OCI-LY3 (cell line): ENCODE measurements around the gene GGA2.

Source experiments
- H2AFZ ChIP-seq: fragments of 200-600, 300-600 bp; shearing (Covaris generic); 2 replicates; pipeline ENCODE4 v1.6.0; 2014; ENCODE audit warnings: antibody characterized with exemption, low read depth, low read length
- H3K27ac ChIP-seq: fragments of 200-600, 300-600 bp; sonication (generic); 2 replicates; pipeline ENCODE4 v1.5.1; 2014; ENCODE audit warnings: mild to moderate bottlenecking, low read length, moderate library complexity, mixed read lengths
- H3K27me3 ChIP-seq: fragments of 200-600, 300-600 bp; sonication (generic); 2 replicates; pipeline ENCODE4 v1.6.1; 2014; ENCODE audit warnings: low read depth, low read length, mixed read lengths
- H3K36me3 ChIP-seq: fragments of 200-600, 300-600 bp; sonication (generic); replicated peaks from 2 replicates; pipeline ENCODE3; 2014; ENCODE audit warnings: low read depth, low read length, mixed read lengths
- H3K4me1 ChIP-seq: fragments of 300-600, 200-600 bp; sonication (generic); 2 replicates; pipeline ENCODE4 v1.6.1; 2014; ENCODE audit warnings: low read length, mixed read lengths
- H3K4me2 ChIP-seq: fragments of 200-600, 300-600 bp; sonication (generic); 2 replicates; pipeline ENCODE4 v1.6.1; 2014; ENCODE audit warnings: low read length, mixed read lengths
- H3K4me3 ChIP-seq: fragments of 300-600, 200-600 bp; sonication (generic); 2 replicates; pipeline ENCODE4 v1.5.1; 2014; ENCODE audit warnings: antibody characterized with exemption, mild to moderate bottlenecking, low read length, moderate library complexity
- H3K79me2 ChIP-seq: fragments of 300-600, 200-600 bp; shearing (Covaris generic); 2 replicates; pipeline ENCODE4 v1.6.1; 2014; ENCODE audit warnings: mild to moderate bottlenecking, low read length, mixed read lengths
- H3K9ac ChIP-seq: fragments of 300-600, 200-600 bp; shearing (Covaris generic); 2 replicates; pipeline ENCODE4 v1.6.0; 2014; ENCODE audit warnings: mild to moderate bottlenecking, low read length, moderate library complexity
- H3K9me3 ChIP-seq: fragments of 200-600, 300-600 bp; shearing (Covaris generic); 2 replicates; pipeline ENCODE4 v1.6.1; 2014; ENCODE audit warnings: low read length, mixed read lengths; ENCODE audit not compliant: insufficient read depth
- H4K20me1 ChIP-seq: fragments of 200-600, 300-600 bp; sonication (generic); 2 replicates; pipeline ENCODE4 v1.6.1; 2016; ENCODE audit warnings: low read length, mixed read lengths; ENCODE audit not compliant: insufficient read depth
- EZH2phosphoT487 ChIP-seq: fragments of 200-600 bp; shearing (Covaris generic); IDR thresholded peaks from 2 replicates; pipeline ENCODE4 v1.6.1; 2018; ENCODE audit warnings: antibody characterized with exemption, mixed run types, low read depth
- TF ChIP-seq, protein P1 (sequence below): fragments of 200-600, 300-600 bp; sonication (generic); IDR thresholded peaks from 2 replicates; pipeline ENCODE4 v1.5.1; 2014; ENCODE audit warnings: antibody characterized with exemption, low read length, low read depth

GGA2 gene

DNA sequence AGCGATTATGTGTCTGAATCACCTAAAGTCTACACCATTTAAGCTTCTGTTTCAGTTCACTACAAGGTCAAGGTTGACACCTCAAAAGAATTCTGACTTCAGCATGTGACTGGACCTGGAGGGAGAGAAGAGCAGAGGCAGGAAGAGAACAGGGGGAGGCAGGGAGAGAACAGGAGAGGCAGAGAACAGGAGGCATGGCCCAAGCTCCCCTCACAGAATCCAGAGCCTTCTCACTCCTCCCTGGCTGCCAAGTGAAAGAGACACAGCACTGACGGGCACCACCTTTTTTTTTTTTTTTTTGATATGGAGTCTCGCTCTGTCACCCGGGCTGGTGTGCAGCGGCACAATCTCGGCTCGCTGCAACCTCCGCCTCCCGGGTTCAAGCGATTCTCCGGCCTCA is 11.4 kb downstream of the GGA2 start:
- Histone ChIP-seq H3K4me1 (peaks cover 3% of the 10 kb centered on the region), H3K27ac (no peak overlapping the region), H3K79me2 (peaks cover 95% of the 10 kb centered on the region), H3K4me2 (no peak overlapping the region), H3K4me3 (no peak overlapping the region), H3K36me3 (peaks cover 47% of the 10 kb centered on the region), H4K20me1 (peaks cover 98% of the 10 kb centered on the region), H3K27me3 (no peaks in the 10 kb centered on the region), H3K9ac (no peak overlapping the region), H2AFZ (no peak overlapping the region), H3K9me3 (no peaks in the 10 kb centered on the region)
- TF ChIP-seq, protein P1, sequence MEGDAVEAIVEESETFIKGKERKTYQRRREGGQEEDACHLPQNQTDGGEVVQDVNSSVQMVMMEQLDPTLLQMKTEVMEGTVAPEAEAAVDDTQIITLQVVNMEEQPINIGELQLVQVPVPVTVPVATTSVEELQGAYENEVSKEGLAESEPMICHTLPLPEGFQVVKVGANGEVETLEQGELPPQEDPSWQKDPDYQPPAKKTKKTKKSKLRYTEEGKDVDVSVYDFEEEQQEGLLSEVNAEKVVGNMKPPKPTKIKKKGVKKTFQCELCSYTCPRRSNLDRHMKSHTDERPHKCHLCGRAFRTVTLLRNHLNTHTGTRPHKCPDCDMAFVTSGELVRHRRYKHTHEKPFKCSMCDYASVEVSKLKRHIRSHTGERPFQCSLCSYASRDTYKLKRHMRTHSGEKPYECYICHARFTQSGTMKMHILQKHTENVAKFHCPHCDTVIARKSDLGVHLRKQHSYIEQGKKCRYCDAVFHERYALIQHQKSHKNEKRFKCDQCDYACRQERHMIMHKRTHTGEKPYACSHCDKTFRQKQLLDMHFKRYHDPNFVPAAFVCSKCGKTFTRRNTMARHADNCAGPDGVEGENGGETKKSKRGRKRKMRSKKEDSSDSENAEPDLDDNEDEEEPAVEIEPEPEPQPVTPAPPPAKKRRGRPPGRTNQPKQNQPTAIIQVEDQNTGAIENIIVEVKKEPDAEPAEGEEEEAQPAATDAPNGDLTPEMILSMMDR: no peak

DNA sequence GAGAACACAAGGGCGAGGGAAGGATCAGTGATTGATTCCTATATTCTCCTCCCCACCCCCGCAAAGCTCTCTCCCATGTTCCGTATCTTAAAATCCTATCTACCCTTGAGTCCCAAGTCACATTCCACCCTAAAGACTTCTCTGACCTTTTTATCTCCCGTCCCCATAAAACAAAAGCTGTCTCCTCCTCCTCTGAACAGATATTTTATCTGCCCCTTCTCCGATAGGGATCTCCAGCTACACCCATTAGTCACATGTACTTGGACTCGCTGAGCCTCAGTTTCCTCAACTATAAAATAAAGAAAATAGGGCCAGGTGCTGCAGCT is 12.8 kb downstream of the GGA2 start:
- peaks cover 87% of the 10 kb centered on the region for H3K79me2 ChIP-seq
- H3K4me2 ChIP-seq: no peak overlapping the region
- no peak overlapping the region for H3K4me3 ChIP-seq
- no peaks in the 10 kb centered on the region for H3K9me3 ChIP-seq
- H3K36me3 ChIP-seq: peaks cover 55% of the 10 kb centered on the region
- H3K27me3 ChIP-seq: no peaks in the 10 kb centered on the region
- no peak overlapping the region for H2AFZ ChIP-seq
- TF ChIP-seq, protein P1: no peak
- TF ChIP-seq EZH2phosphoT487: no peak
- peaks cover 99% of the 10 kb centered on the region for H4K20me1 ChIP-seq
- H3K9ac ChIP-seq: no peak overlapping the region
- H3K4me1 ChIP-seq: no peaks in the 10 kb centered on the region
- no peak overlapping the region for H3K27ac ChIP-seq

DNA sequence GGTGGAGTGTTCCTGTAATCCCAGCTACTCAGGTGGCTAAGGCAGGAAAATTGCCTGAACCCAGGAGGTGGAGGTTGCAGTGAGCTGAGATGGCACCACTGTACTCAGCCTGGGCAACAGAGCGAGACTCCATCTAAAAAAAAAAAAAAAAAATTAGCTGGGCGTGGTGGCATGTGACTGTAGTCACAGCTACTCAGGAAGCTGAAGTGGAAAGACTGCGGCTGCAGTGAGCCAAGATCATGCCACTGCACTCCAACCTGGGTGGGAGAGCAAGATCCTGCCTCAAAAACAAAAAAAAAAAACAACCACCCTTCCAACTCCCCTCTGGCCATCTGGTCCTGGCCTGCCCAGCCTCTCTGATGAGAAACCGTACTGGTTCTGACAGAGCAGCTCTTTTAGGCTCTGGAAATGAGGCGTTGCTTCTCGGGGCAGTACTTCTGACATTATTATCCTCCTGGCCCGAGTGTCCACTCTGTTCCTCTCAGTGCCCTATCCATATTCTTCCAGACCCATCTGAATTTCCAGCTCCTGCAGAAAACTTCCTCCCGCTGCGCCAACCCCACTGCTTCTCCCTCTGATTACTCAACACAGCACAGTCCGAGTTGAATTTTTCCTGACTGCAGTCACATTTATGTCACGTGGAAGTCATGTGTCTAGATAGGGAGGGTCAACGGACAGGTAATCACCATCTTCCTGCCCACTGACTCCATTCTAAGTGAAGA is 13.3 kb downstream of the GGA2 start:
- no peak overlapping the region for H3K4me2 ChIP-seq
- no peaks in the 10 kb centered on the region for H3K27me3 ChIP-seq
- TF ChIP-seq, protein P1: no peak
- TF ChIP-seq EZH2phosphoT487: no peak
- peaks cover 55% of the 10 kb centered on the region for H3K36me3 ChIP-seq
- no peak overlapping the region for H2AFZ ChIP-seq
- H3K27ac ChIP-seq: no peak overlapping the region
- no peaks in the 10 kb centered on the region for H3K9me3 ChIP-seq
- H3K4me1 ChIP-seq: no peaks in the 10 kb centered on the region
- H4K20me1 ChIP-seq: peaks cover 99% of the 10 kb centered on the region
- H3K4me3 ChIP-seq: no peak overlapping the region
- peaks cover 86% of the 10 kb centered on the region for H3K79me2 ChIP-seq
- no peak overlapping the region for H3K9ac ChIP-seq

DNA sequence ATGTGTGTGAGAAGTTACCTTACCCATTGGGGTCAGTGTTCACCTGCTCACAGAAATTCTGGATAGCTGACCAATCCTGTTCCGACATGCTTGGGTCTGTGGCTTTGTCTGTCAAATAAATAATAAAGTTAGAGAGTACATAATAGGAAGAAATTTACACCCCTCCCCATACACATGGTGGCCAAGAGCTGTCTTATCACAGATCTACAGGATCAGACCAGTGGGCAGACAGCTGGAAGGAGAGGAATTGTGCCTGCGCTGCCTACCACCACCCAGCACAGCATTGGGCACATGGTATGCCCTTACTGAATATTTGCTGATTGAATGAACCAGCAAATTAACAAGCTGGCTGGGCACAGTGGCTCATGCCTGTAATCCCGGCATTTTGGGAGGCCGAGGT is 14.6 kb downstream of the GGA2 start:
- TF ChIP-seq EZH2phosphoT487: no peak
- TF ChIP-seq, protein P1: no peak
- Histone ChIP-seq H3K4me3 (no peak overlapping the region), H4K20me1 (peaks cover 97% of the 10 kb centered on the region), H3K9ac (no peak overlapping the region), H3K79me2 (peaks cover 73% of the 10 kb centered on the region), H3K27me3 (no peaks in the 10 kb centered on the region), H3K9me3 (no peaks in the 10 kb centered on the region), H3K36me3 (peaks cover 59% of the 10 kb centered on the region), H3K27ac (no peak overlapping the region), H2AFZ (no peak overlapping the region), H3K4me1 (no peaks in the 10 kb centered on the region), H3K4me2 (no peak overlapping the region)
